B cell (primary cell): ENCODE results near the gene OSBP2. TPM values are rescaled to one million over a fixed set of nuclear protein-coding genes. Genes with fewer than 3 reads are reported as not detected.
A peak's percentile ranks its signal among the peaks of the same experiment; 100 is the strongest.

Source experiments
- ATAC-seq: fragments of 200-7000 bp; cut with Tn5 transposase; one replicate; pipeline ENCODE4 v1.10.0; 2021; ENCODE audit warnings: low read depth, mild to moderate bottlenecking, moderate number of reproducible peaks, moderate library complexity
- CTCF ChIA-PET: fragments of 350-600 bp; sonication (Branson Sonifier 250); formaldehyde crosslinking; loops from one replicate; lab custom pipeline; 2021; ENCODE audit warnings: antibody characterized with exemption, inconsistent platforms; lab: Charles Lee
- POLR2A ChIA-PET: fragments of 350-600 bp; sonication (Branson Sonifier 250); formaldehyde crosslinking; loops from one replicate; lab custom pipeline; 2021; ENCODE audit warnings: antibody characterized with exemption; lab: Charles Lee
- DNase-seq: peaks from one replicate; pipeline ENCODE4 v3.0.0; 2013
- H2AFZ ChIP-seq: 2 replicates; pipeline ENCODE4 v1.6.1; 2012; ENCODE audit warnings: mild to moderate bottlenecking, low read depth, low read length; ENCODE audit not compliant: insufficient read depth, poor library complexity, severe bottlenecking
- H3K27ac ChIP-seq, 2 donors: 1 replicate in 1 of 2; 2 replicates in 1 of 2; pipeline ENCODE4 v1.5.1; 2012 to 2013; ENCODE audit warnings: low read length in 2 of 2, mild to moderate bottlenecking in 2 of 2, moderate library complexity in 1 of 2
- H3K27me3 ChIP-seq, 4 experiments: fragments of 200-600 bp in 1 of 4; sonication (generic) in 1 of 4; replicated peaks in 1 of 4; 1 replicate in 2 of 4; 2 replicates in 2 of 4; pipeline versions ENCODE4 v1.6.1 to v1.7.0; 2013 to 2016; ENCODE audit warnings: low read length in 3 of 4, mild to moderate bottlenecking in 2 of 4, mixed read lengths in 1 of 4, moderate library complexity in 1 of 4; ENCODE audit not compliant: insufficient read depth in 4 of 4, control insufficient read depth in 3 of 4; ENCODE audit errors: control extremely low read depth in 1 of 4
- H3K36me3 ChIP-seq, 2 experiments: replicated peaks in 1 of 2; 1 replicate in 1 of 2; 2 replicates in 1 of 2; pipeline versions ENCODE4 v1.6.1 to v1.7.1; 2013; ENCODE audit warnings: low read length in 1 of 2; ENCODE audit not compliant: insufficient read depth in 2 of 2, control insufficient read depth in 1 of 2; ENCODE audit errors: control extremely low read depth in 1 of 2, extremely low read depth in 1 of 2
- H3K4me1 ChIP-seq, 2 donors: fragments of 200-600 bp in 1 of 2; sonication (generic) in 1 of 2; 1 replicate in 1 of 2; 2 replicates in 1 of 2; pipeline versions ENCODE4 v1.5.1 to v1.6.1; 2013 to 2017; ENCODE audit warnings: low read length in 2 of 2; ENCODE audit not compliant: control insufficient read depth in 2 of 2, insufficient read depth in 2 of 2
- H3K4me2 ChIP-seq: replicated peaks from 2 replicates; pipeline ENCODE3; 2012; ENCODE audit warnings: mild to moderate bottlenecking, low read depth, low read length; ENCODE audit not compliant: poor library complexity, severe bottlenecking
- H3K4me3 ChIP-seq, 5 experiments: fragments of 200-600 bp in 1 of 5; sonication (generic) in 1 of 5; 1 replicate in 3 of 5; 2 replicates in 2 of 5; pipeline versions ENCODE4 v1.5.1 to v1.7.0; 2011 to 2016; ENCODE audit warnings: low read length in 4 of 5, mild to moderate bottlenecking in 4 of 5, low read depth in 2 of 5, control low read depth in 1 of 5, moderate library complexity in 1 of 5; ENCODE audit not compliant: insufficient read depth in 1 of 5; ENCODE audit errors: control extremely low read depth in 1 of 5, extremely low read depth in 1 of 5
- H3K79me2 ChIP-seq: fragments of 200-600 bp; sonication (generic); one replicate; pipeline ENCODE4 v1.6.0; 2016; ENCODE audit warnings: low read length; ENCODE audit not compliant: control insufficient read depth, insufficient read depth
- H3K9ac ChIP-seq: fragments of 200-600 bp; sonication (generic); 2 replicates; pipeline ENCODE4 v1.6.1; 2017; ENCODE audit warnings: mild to moderate bottlenecking, low read length, moderate library complexity
- H3K9me3 ChIP-seq, 3 donors: one replicate each; pipeline versions ENCODE4 v1.6.1 to v1.7.1; 2013; ENCODE audit warnings: low read length in 2 of 3; ENCODE audit not compliant: control insufficient read depth in 2 of 3, insufficient read depth in 1 of 3; ENCODE audit errors: control extremely low read depth in 1 of 3
- H4K20me1 ChIP-seq: 2 replicates; pipeline ENCODE4 v1.6.0; 2012; ENCODE audit warnings: mild to moderate bottlenecking, low read length; ENCODE audit not compliant: insufficient read depth, control insufficient read depth, poor library complexity, severe bottlenecking
- H3K27ac Mint-ChIP-seq: one replicate; pipeline ENCODE4 v1.8.0; 2021; ENCODE audit warnings: mixed read lengths
- H3K27me3 Mint-ChIP-seq: one replicate; pipeline ENCODE4 v1.8.0; 2021; ENCODE audit warnings: mixed read lengths
- H3K4me1 Mint-ChIP-seq: one replicate; pipeline ENCODE4 v1.8.0; 2021; ENCODE audit warnings: mixed read lengths
- H3K4me3 Mint-ChIP-seq: one replicate; pipeline ENCODE4 v1.8.0; 2021; ENCODE audit warnings: mixed read lengths
- H3K9me3 Mint-ChIP-seq: one replicate; pipeline ENCODE4 v1.8.0; 2022; ENCODE audit warnings: mixed read lengths; ENCODE audit not compliant: insufficient read depth
- EZH2 ChIP-seq: IDR thresholded peaks from 2 replicates; pipeline ENCODE4 v1.6.1; 2012; ENCODE audit warnings: borderline replicate concordance, low read depth, mild to moderate bottlenecking, moderate library complexity, low read length; ENCODE audit not compliant: insufficient read depth, poor library complexity, severe bottlenecking
- WGBS: methylation state at CpG from one replicate; pipeline ENCODE4 v1.1.5; 2013; ENCODE audit warnings: missing lambda C conversion rate; ENCODE audit not compliant: insufficient coverage; 5-methylcytosine and 5-hydroxymethylcytosine counted together
- intact Hi-C: fragments of 100-400 bp; cut with micrococcal nuclease; formaldehyde crosslinking; loops from one replicate; pipeline ENCODE4 v1.10.0; 2022
- polyA plus RNA-seq: library from polyadenylated mRNA; depleted of rRNA; stranded (reverse); fragments of >200 nt; gene quantifications from 2 replicates; pipeline ENCODE4 v1.2.3, GENCODE V29; 2012
- total RNA-seq, 2 donors: library from RNA; stranded (reverse); fragments of 120-200 nt in 1 of 2; gene quantifications; 1 replicate in 1 of 2; 2 replicates in 1 of 2; pipeline versions ENCODE4 v1.2.3 to v1.2.4, GENCODE V29; 2013 to 2022
- TF ChIP-seq, protein P1 (sequence below): fragments of 200-600 bp; IDR thresholded peaks from one replicate; pipeline ENCODE4 v1.8.0; 2022; ENCODE audit warnings: antibody characterized with exemption, mild to moderate bottlenecking

The OSBP2 gene
- total and polyA plus RNA-seq, 2 donors (not counting 1 experiment from before 2014, with no cell fraction given), result 0.10 to 1.0 TPM

DNA sequence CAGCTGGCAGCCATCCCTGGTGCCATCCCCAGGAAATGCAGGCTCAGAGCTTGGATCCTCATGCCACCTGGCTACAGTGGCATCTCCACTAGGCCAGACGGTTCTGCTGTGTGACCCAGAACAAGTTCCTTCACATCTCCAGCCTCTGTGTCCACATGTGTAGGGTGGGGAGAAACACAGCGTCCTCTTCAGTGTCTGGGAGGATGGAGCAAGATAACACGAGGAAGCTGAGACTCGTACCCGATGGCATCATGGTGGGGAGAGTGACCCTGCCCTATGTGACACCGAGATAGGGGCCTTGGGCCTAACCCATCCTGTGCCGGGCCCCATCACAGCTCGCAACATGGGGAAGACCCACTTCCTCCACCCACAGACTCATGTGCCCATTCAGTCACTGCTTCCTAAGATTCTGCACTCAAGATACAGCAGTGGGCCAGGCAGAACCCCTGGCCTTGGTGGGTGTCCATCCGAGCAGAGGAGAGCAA, 195.4 kb downstream of the OSBP2 start:
- ChIA-PET POLR2A (interaction anchor here (0.6 kb wide), 2 partner anchors 196 to 256 kb away, joined by 3 read pairs; no protein-coding TSS in a partner anchor), CTCF (interaction anchor here (1.1 to 3.2 kb wide), 4 partner anchors 9 to 282 kb away, joined by 3 to 23 read pairs (median 4); partner anchors contain the start of gene SLC35E4)
- H2AFZ ChIP-seq, result no peak overlapping the region
- H3K79me2 ChIP-seq, result no peaks in the 10 kb centered on the region
- H3K27me3 Mint-ChIP-seq, result no peaks in the 10 kb centered on the region
- WGBS, result 89% methylated on average over 6 of the region's 9 CpGs
- H3K9me3 Mint-ChIP-seq, result no peaks in the 10 kb centered on the region
- no peaks in the 10 kb centered on the region for H3K36me3 ChIP-seq
- no peak overlapping the region for H3K4me3 Mint-ChIP-seq
- H3K27me3 ChIP-seq, result no peaks in the 10 kb centered on the region
- DNase-seq, result no peak
- no peak overlapping the region for H3K27ac ChIP-seq
- H3K9ac ChIP-seq, result no peak overlapping the region
- no peak for ATAC-seq
- H4K20me1 ChIP-seq, result peaks cover 21% of the 10 kb centered on the region
- H3K4me1 Mint-ChIP-seq, result no peaks in the 10 kb centered on the region
- intact Hi-C loops, result no loop called here
- no peak overlapping the region for H3K4me2 ChIP-seq
- no peak for TF ChIP-seq EZH2
- TF ChIP-seq, protein P1, sequence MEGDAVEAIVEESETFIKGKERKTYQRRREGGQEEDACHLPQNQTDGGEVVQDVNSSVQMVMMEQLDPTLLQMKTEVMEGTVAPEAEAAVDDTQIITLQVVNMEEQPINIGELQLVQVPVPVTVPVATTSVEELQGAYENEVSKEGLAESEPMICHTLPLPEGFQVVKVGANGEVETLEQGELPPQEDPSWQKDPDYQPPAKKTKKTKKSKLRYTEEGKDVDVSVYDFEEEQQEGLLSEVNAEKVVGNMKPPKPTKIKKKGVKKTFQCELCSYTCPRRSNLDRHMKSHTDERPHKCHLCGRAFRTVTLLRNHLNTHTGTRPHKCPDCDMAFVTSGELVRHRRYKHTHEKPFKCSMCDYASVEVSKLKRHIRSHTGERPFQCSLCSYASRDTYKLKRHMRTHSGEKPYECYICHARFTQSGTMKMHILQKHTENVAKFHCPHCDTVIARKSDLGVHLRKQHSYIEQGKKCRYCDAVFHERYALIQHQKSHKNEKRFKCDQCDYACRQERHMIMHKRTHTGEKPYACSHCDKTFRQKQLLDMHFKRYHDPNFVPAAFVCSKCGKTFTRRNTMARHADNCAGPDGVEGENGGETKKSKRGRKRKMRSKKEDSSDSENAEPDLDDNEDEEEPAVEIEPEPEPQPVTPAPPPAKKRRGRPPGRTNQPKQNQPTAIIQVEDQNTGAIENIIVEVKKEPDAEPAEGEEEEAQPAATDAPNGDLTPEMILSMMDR, result no peak
- H3K9me3 ChIP-seq, result no peaks in the 10 kb centered on the region
- no peak overlapping the region for H3K4me3 ChIP-seq
- no peaks in the 10 kb centered on the region for H3K4me1 ChIP-seq
- H3K27ac Mint-ChIP-seq, result no peak overlapping the region

DNA sequence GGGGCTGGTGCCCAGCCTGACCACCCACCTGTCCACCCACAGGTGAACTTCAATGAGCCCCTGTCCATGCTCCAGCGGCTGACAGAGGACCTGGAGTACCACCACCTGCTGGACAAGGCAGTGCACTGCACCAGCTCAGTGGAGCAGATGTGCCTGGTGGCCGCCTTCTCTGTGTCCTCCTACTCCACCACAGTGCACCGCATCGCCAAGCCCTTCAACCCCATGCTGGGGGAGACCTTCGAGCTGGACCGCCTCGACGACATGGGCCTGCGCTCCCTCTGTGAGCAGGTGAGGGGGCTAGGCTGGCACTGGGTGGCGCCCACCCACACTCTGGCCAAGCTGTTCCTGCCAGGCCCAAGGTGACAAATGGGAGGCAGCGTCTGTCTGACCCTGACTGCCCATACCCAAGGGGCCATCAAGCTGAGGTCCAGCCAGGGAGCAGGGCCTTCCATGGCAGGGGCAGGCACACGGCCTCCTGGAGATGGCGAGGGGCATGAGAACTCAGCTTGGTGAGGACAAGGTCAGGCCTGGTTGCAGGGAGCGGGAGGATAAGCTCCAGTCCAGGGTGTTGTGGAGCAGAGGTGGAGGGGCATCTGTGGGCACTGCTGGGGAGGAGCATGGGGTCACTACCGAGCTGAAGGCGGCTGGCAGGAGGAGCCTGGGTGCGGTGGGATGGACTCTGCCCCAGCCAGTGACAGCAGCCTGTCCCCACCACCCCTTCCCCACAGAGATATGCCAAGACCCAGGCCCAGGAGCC, 196.2 kb downstream of the OSBP2 start:
- Histone ChIP-seq H3K9me3 (no peaks in the 10 kb centered on the region), H3K4me1 (no peaks in the 10 kb centered on the region), H3K9ac (no peak overlapping the region), H4K20me1 (peaks cover 21% of the 10 kb centered on the region), H3K79me2 (no peaks in the 10 kb centered on the region), H3K4me3 (no peak overlapping the region), H3K27ac (no peak overlapping the region), H3K36me3 (no peaks in the 10 kb centered on the region), H2AFZ (no peak overlapping the region), H3K27me3 (no peaks in the 10 kb centered on the region), H3K4me2 (no peak overlapping the region)
- no peaks in the 10 kb centered on the region for H3K9me3 Mint-ChIP-seq
- TF ChIP-seq, protein P1, result peak; percentile 74
- TF ChIP-seq EZH2, result no peak
- peak; percentile 35 for DNase-seq
- ChIA-PET POLR2A (interaction anchor here (0.6 to 0.7 kb wide), 2 partner anchors 211 to 256 kb away, joined by 3 read pairs; no protein-coding TSS in a partner anchor), CTCF (interaction anchor here (0.6 to 3.2 kb wide), 8 partner anchors 10 to 282 kb away, joined by 3 to 23 read pairs (median 4); partner anchors contain the start of gene SLC35E4)
- ATAC-seq, result peak; percentile 39
- H3K4me3 Mint-ChIP-seq, result no peak overlapping the region
- H3K27ac Mint-ChIP-seq, result no peak overlapping the region
- WGBS, result 90% methylated on average over 17 of the region's 17 CpGs
- no peaks in the 10 kb centered on the region for H3K4me1 Mint-ChIP-seq
- no peaks in the 10 kb centered on the region for H3K27me3 Mint-ChIP-seq
- intact Hi-C loops, result no loop called here
